HG03378 (cell line): ENCODE measurements around the gene MYO10.
"Not testable (repeated sequence)": the region's sequence is repeated elsewhere in the genome, so short reads cannot be mapped to it uniquely, and the experiment has no call there.

Experiments used
- ATAC-seq: cut with Tn5 transposase; IDR thresholded peaks from one replicate; pipeline ENCODE4 v1.9.1; 2021; ENCODE audit warnings: mild to moderate bottlenecking, moderate library complexity; ENCODE audit not compliant: unreplicated experiment

Gene MYO10

DNA sequence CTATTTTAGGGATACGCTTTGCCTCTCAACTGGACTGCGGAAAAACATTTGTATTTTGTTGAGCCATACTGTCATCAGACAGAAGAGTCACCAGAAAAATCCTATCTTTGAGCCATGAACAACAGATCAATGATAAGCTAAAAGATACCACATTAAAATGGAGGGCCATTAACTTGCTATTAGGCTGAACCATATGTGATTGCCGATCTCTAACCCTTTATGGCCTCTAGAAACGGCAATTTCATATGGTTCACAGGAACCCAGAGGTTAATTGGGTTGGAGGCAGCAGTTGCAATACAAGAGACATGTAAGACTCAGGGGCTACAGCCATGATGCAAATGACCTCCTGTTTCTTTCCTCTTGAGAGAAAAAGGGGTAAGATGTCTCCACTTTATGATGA, 69.8 kb downstream of the MYO10 start:
- ATAC-seq, result no peak

DNA sequence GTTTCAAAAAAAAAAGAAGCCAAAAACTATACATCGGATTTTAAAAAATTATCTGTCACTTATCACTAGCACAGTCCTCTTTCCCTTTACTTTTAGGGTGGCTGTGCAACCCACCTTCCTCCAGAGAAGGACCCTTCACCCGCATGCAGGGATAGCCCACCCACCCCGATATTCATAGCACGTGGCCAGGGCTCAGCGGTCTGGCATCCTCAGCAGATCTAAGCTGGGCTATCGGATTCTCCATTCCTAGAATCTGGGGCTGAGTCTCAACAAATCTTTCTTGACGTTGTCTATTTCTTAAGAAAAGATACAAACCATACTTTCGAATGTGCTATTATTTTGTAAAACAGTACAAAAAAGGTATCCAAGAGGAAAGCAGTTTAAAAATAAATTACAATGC, 70.9 kb downstream of the MYO10 start:
- no peak for ATAC-seq

DNA sequence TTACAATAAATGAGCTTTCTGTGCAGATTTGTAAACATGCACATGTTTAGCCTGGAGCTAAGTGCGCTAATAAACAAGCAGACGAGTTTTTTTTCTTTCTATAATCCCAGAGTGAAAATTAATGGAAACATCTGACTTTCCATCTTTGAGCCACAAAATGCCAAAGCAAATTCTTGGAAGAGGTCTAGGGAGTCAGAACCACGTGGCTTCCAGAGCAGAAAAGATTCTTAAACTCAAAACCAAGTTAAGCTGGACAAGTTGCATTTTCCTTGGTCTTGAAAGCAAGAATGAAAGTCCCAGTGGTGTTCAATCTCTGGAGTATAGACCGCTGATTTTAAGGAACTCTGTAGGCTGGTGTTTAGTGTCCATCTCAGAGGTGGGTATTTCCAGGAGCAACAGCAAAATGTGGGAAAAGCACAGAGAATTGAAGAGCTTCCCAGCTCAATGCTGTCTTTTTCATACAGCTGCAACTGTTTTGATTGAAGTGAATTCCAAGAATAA, 71.4 kb downstream of the MYO10 start:
- ATAC-seq, result no peak

DNA sequence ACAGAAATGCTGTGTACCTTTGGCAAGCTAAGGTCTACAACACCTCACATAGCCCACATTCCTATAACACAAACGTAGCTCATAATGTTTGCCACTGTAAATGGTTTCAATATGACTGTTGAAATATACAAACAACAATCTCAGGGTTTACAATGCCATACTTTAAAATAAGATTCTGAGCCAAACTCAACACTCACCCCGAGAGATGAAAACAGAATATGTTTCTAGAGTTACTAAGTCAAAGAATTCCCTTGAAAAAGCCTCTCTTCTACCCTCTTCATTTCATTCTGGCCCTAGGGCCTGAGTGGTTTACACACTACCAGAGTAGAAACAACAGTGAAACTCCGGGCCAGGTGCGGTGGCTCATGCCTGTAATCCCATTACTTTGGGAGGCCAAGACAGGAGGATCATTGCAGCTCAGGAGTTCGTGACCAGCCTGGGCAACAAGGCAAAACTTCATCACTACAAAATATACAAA, 72.6 kb downstream of the MYO10 start:
- no peak for ATAC-seq

- ATAC-seq, result no peak
Measured at GRCh38 chr5:16862777-16863176, 73.3 kb downstream of the MYO10 start.

DNA sequence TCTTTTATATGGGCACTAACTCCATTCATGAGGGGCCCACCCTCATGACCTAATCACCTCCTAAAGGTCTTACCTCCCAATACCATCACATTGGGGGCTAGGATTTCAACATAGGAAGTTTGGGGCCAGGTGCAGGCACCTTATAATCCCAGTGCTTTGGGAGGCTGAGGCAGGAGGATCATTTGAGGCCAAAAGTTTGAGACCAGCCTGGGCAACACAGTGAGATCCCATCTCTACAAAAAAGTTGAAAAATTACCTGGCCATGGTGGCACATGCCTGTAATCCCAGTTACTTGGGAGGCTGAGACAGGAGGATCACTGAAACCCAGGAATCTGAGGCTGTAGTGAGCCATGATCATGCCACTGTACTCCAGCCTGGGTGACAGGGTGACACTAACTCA, 76.7 kb downstream of the MYO10 start:
- ATAC-seq, result no peak

GRCh38 chr5:16858151-16858550, 77.9 kb downstream of the MYO10 start:
- no peak for ATAC-seq

DNA sequence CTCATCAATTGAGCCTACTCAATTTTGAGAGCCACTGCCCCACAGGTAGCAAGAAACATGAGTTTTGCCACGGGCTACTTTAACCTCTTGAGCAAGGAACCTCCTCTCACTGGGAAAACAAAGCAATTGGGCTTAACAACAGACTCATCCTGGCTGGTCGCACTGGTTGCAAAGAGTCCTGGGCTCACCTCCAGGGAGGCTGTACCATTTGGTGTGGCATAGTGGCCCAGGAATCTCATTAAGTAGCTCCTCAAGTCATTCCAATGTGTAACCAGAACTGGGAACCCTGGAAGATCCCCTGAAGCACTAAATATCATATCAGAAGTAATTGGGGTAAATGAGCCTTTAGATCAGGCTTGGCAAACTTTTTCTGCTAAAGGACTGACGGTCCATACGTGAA, 78.5 kb downstream of the MYO10 start:
- no peak for ATAC-seq

DNA sequence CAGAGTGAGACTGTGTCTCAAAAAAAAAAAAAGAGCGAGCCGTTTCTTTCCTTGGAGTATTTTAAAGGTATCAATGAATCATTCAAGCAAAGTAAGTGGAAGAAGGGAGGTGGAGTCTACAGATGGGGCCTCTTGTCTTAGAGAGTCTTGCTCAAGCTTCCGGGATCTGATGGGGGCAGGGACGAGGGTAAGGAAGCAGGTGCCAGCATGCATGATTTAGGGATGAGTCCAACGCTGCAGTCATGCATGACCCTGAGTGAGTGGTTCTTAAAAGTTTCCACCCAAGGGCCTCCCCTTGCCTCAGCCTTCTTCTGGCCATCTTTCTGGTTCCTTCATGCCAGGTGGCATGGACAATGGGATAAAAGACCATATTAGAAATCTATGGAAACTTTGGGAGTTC, 79.6 kb downstream of the MYO10 start:
- ATAC-seq, result no peak

DNA sequence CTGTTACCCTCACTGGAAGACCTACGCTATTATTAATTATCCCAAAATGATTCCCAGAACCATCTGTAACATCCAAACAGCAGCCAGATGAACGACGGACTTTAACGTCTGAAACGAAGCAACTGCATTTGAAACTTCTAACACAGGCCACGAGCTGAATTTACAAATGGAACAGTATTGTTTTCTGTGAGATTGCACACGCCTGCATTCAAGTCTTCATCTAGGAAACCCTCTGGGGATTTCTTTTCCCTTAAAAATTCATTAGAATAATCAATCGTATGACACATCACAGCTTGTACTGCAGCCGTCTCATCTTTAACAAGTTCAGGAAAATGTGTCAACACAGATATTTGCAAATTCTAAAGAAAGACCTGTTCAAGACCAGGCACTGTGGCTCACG, 80.2 kb downstream of the MYO10 start:
- no peak for ATAC-seq

GRCh38 chr5:16855485-16855884, 80.6 kb downstream of the MYO10 start:
- no peak for ATAC-seq

- ATAC-seq, result no peak
Measured at GRCh38 chr5:16854351-16854750, 81.7 kb downstream of the MYO10 start.

DNA sequence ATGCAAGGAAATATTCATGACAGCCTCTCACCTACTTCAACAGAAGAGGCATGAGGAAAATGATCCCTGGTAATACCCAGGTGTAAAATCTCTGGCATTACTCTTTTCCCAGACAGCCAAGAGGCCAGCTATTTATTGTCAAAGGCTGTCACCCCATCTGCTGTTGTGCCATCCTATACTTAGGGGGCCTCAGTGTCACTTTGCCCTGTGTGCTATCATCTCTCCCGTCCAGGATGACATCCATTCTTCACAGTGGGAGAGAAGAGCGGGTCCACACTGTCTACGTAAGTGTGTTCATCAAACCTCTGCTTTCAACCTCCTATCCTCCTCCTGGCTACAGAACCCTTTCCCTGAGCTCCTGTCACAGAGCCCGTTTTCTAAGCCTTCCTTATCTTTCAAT, 82.6 kb downstream of the MYO10 start:
- no peak for ATAC-seq

GRCh38 chr5:16852251-16853005, 83.7 kb downstream of the MYO10 start:
- no peak for ATAC-seq

- no peak for ATAC-seq
Measured at GRCh38 chr5:16849775-16850174, 86.3 kb downstream of the MYO10 start.

DNA sequence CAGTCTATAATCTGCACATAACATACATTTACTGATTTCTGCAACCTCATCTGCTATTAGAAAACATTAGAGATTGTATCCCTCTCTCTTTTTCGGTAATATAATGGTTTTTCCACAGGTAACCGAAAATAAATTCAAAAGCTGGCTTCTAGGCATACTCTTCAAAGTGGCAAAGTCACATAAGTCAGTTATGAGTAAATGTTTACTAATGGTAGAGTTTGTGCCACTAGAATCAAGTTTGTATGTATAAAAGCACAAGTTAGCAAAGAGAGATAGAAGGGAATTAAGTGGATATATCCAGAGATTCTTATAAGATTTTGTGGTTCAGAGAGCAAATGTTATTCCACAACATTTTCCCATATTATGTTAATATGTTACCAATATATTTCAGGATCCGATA, 86.9 kb downstream of the MYO10 start:
- ATAC-seq, result no peak

GRCh38 chr5:16844952-16845351, 91.1 kb downstream of the MYO10 start:
- no peak for ATAC-seq

DNA sequence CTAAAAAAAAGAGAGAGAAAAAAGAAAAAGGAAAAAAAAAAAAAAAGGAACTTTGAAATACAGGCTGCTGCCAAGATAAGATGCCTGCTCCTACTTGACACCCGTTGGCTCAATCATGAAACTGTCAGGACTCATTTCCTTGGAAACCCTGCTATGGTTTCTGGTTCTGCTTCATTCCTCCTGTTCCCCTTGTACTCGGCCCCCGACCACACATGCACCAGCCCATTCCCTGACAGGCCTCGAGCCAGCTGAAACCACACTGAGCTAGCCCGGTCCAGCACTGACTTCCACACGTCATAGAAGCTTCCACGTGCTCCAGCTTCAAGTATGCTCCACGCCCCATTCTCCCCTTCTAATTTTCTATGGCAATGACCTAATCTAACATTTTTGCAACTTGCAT, 93.2 kb downstream of the MYO10 start:
- ATAC-seq, result no peak

- no peak for ATAC-seq
Measured at GRCh38 chr5:16841416-16841815, 94.7 kb downstream of the MYO10 start.

- ATAC-seq, result no peak
Measured at GRCh38 chr5:16837305-16837704, 98.8 kb downstream of the MYO10 start.

DNA sequence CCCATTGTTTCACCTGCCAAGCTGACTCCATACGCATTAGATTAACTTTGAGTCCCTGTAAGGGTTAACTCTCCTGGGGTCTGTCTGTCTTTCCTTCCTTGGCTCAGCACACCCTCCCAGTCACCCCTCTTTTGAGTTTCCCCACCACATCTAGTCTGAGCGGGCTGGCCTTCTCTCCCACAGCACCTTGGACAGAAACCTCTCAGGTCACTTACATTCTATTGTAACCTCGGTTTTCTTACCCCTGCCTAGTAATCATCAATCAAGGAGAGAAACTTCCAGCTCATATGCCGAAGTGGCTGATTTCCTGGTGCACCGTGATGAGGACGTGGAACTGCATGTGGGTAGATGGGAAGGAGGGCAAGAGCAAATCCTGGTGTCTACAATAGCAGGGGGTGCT, 102.1 kb downstream of the MYO10 start:
- no peak for ATAC-seq

- not testable (repeated sequence) for ATAC-seq
Measured at GRCh38 chr5:16831326-16831725, 104.8 kb downstream of the MYO10 start.

GRCh38 chr5:16827755-16828154, 108.3 kb downstream of the MYO10 start:
- no peak for ATAC-seq
